GM19467 (cell line): Measurements from ENCODE around the gene CEBPB.

Source experiments
- ATAC-seq: cut with Tn5 transposase; IDR thresholded peaks from one replicate; pipeline ENCODE4 v1.9.1; 2021; ENCODE audit warnings: mild to moderate bottlenecking, moderate library complexity; ENCODE audit not compliant: unreplicated experiment

The CEBPB gene

GRCh38 chr20:50210066-50210619, 19.5 kb downstream of the CEBPB start:
- ATAC-seq: no peak

GRCh38 chr20:50211091-50211490, 20.5 kb downstream of the CEBPB start:
- ATAC-seq: no peak

- ATAC-seq: no peak
Observed at GRCh38 chr20:50213531-50214106, 23.0 kb downstream of the CEBPB start.

GRCh38 chr20:50214226-50215024, 23.8 kb downstream of the CEBPB start:
- no peak for ATAC-seq

- no peak for ATAC-seq
Observed at GRCh38 chr20:50215101-50215690, 24.6 kb downstream of the CEBPB start.

GRCh38 chr20:50215926-50216325, 25.3 kb downstream of the CEBPB start:
- no peak for ATAC-seq

GRCh38 chr20:50216543-50217206, 26.0 kb downstream of the CEBPB start:
- no peak for ATAC-seq

- ATAC-seq: no peak
Observed at GRCh38 chr20:50217207-50217949, 26.7 kb downstream of the CEBPB start.

- no peak for ATAC-seq
Observed at GRCh38 chr20:50218987-50219435, 28.4 kb downstream of the CEBPB start.

GRCh38 chr20:50219600-50219999, 29.0 kb downstream of the CEBPB start:
- no peak for ATAC-seq

GRCh38 chr20:50220093-50220893, 29.7 kb downstream of the CEBPB start:
- ATAC-seq: no peak

- no peak for ATAC-seq
Observed at GRCh38 chr20:50220894-50221365, 30.3 kb downstream of the CEBPB start.

GRCh38 chr20:50221501-50222308, 31.1 kb downstream of the CEBPB start:
- no peak for ATAC-seq

- no peak for ATAC-seq
Observed at GRCh38 chr20:50222309-50223038, 31.8 kb downstream of the CEBPB start.

GRCh38 chr20:50223039-50224005, 32.7 kb downstream of the CEBPB start:
- no peak for ATAC-seq

GRCh38 chr20:50224052-50224451, 33.4 kb downstream of the CEBPB start:
- no peak for ATAC-seq
